IPS-18c (cell line): ENCODE measurements around the gene CD53.

Experiments
- H3K4me3 ChIP-seq: 2 replicates; pipeline ENCODE4 v1.7.0; 2013; ENCODE audit warnings: low read depth, mild to moderate bottlenecking, low read length, moderate library complexity; ENCODE audit not compliant: insufficient read depth
- H3K9me3 ChIP-seq: one replicate; pipeline ENCODE4 v1.6.1; 2013; ENCODE audit warnings: mild to moderate bottlenecking, low read length, moderate library complexity; ENCODE audit not compliant: control insufficient read depth, insufficient read depth

Gene CD53

DNA sequence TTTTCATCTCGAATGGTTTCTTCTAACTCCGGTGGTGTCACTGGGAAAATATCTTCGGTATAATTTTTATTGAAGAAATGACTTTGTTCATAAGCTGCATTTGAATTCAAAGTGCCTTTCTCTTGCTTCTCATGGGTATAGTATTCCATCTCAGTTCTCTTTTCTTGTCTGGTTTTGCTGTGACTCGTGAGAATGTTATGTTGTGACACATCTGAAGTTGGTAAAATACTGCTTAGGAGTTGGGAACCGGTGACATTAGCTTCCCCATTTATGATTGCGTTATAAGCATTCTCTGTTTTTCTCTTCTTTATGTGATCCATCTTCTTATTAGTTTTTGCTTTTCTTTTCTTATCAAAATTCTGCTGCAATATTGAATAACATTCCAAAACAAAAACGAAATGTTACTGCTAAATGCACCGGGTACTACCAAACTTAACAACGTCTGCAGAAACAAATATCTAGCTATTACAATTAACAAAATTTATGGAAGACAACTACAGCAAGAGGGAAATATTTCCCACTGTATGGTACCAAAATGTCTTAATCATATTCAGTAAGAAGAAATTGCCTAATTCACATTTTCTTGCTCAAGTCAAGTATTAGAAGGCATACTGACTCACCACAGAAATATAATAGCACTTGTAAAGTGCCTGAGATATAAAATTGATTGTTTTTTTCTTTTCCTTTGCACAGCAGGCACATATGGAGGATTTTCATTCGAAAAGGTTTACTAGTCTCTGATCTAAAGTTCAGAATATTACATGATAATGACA lies 75.3 kb downstream of the CD53 start:
- Histone ChIP-seq H3K9me3 (no peaks in the 10 kb centered on the region), H3K4me3 (no peak overlapping the region)
